Pancreas (tissue), 10 donors: ENCODE measurements around the gene NHERF2. TPM values are rescaled to one million over a fixed set of nuclear protein-coding genes. Genes with fewer than 3 reads are reported as not detected.

Experiments
- ATAC-seq, 4 donors: fragments of 200-7000 bp; cut with Tn5 transposase; one replicate each; pipeline versions ENCODE4 v1.8.0 to v1.9.1; 2020; ENCODE audit warnings: mild to moderate bottlenecking in 4 of 4, moderate library complexity in 4 of 4
- DNase-seq, 6 donors: peaks; one replicate each; pipeline ENCODE4 v3.0.0-alpha.2; 2020
- FAIRE-seq: peaks from 2 replicates; lab custom pipeline; 2012; peaks lifted over from hg19 to GRCh38; lab: Jason Lieb, UNC
- H3K27ac ChIP-seq, 4 donors: fragments of 200-600 bp; sonication (generic); 1 replicate in 3 of 4; 2 replicates in 1 of 4; pipeline versions ENCODE4 v1.5.0 to v1.8.0; 2020
- H3K27me3 ChIP-seq, 4 donors: fragments of 200-600 bp; one replicate each; pipeline ENCODE4 v1.8.0; 2021
- H3K36me3 ChIP-seq, 3 donors: fragments of 200-600 bp; sonication (generic) in 1 of 3; one replicate each; pipeline versions ENCODE4 v1.5.0 to v1.8.0; 2020 to 2021
- H3K4me1 ChIP-seq, 3 donors: fragments of 200-600 bp; one replicate each; pipeline ENCODE4 v1.8.0; 2021
- H3K4me3 ChIP-seq, 4 donors: fragments of 200-600 bp; sonication (generic) in 2 of 4; one replicate each; pipeline versions ENCODE4 v1.5.0 to v1.8.0; 2020 to 2021
- H3K9me3 ChIP-seq, 4 donors: fragments of 200-600 bp; one replicate each; pipeline ENCODE4 v1.8.0; 2021
- CTCF ChIP-seq, 4 donors: fragments of 200-600 bp; sonication (generic) in 3 of 4; IDR thresholded peaks; one replicate each; pipeline versions ENCODE4 v1.5.0 to v1.8.0; 2021; ENCODE audit warnings: antibody characterized with exemption in 4 of 4
- WGBS, 2 donors: extraction: QIAGEN DNeasy Blood & Tissue Kit; methylation state at CpG; one replicate each; pipeline ENCODE4 v1.1.7; 2013; 5-methylcytosine and 5-hydroxymethylcytosine counted together
- intact Hi-C, 3 donors: fragments of 100-400 bp; cut with DNase I; formaldehyde crosslinking; loops; one replicate each; pipeline versions ENCODE4 v1.11.1 to v1.14.2; 2022
- polyA plus RNA-seq, 2 donors: library from polyadenylated mRNA; stranded (reverse); fragments of 200-250 nt; gene quantifications; one replicate each; pipeline ENCODE4 v1.2.3, GENCODE V29; 2013
- total RNA-seq, 6 donors: library from RNA; stranded (reverse); fragmentation: NEBNext Ultra II Directional in 4 of 6; extraction: Animal tissue kit (Norgen Biotek cat#: 25700) in 4 of 6; gene quantifications; one replicate each; pipeline versions ENCODE4 v1.2.1 to v1.2.4, GENCODE V29; 2021 to 2023
- donor health status: healthy with polysubstance abuse.
- donor health status: DM: no; HTN: no; CAD: no; lungs with moderate emphysema.
- donor health status: DM: no; HTN: no; CAD: no.
- donor health status: control.
- donor health status: control.
- donor health status: Bipolar disorder and iron deficiency.
- donor health status: DM: yes; HTN: yes; CAD: no.
- donor health status: DM: no; HTN: no; CAD: no.
- donor health status: DM: no; HTN: no; CAD: no.
- donor health status: DM: yes; HTN: yes; CAD: no.

Gene NHERF2
- total and polyA plus RNA-seq, 8 donors = 14.7 to 144 (median 26.3) TPM

GRCh38 chr16:2078096-2078495 lies 51.4 kb downstream of the NHERF2 start:
- WGBS, 2 donors = 94 to 96% methylated on average over 7 of the region's 7 CpGs
- DNase-seq (peak in 2 of 6 donors; percentile 26 to 63), FAIRE-seq (no peak), ATAC-seq (no peak)
- Histone ChIP-seq H3K27me3 (no peaks in the 10 kb centered on the region), H3K4me1 (peaks cover 0 to 8% (median 0%) of the 10 kb centered on the region in 3 donors), H3K27ac (no peak overlapping the region), H3K36me3 (peaks cover 0 to 40% (median 3%) of the 10 kb centered on the region in 3 donors), H3K9me3 (no peaks in the 10 kb centered on the region), H3K4me3 (no peak overlapping the region)
- intact Hi-C loops = no loop called here
- no peak for TF ChIP-seq CTCF (IDR thresholded peaks at IDR 0.05)

- TF ChIP-seq CTCF (IDR thresholded peaks at IDR 0.05) = no peak
- Histone ChIP-seq H3K36me3 (peaks cover 0 to 34% (median 3%) of the 10 kb centered on the region in 3 donors), H3K4me1 (peaks cover 0 to 8% (median 0%) of the 10 kb centered on the region in 3 donors), H3K4me3 (no peak overlapping the region), H3K27ac (no peak overlapping the region), H3K27me3 (no peaks in the 10 kb centered on the region), H3K9me3 (no peaks in the 10 kb centered on the region)
- no peak for ATAC-seq
- 94 to 95% methylated on average over 23 of the region's 23 CpGs for WGBS, 2 donors
- no peak for FAIRE-seq
- intact Hi-C loops = no loop called here
- DNase-seq = peak in 2 of 6 donors; percentile 14 to 57
Measured at GRCh38 chr16:2078691-2079090, 52.0 kb downstream of the NHERF2 start.

GRCh38 chr16:2079311-2079800 lies 52.7 kb downstream of the NHERF2 start:
- peak in 2 of 6 donors; percentile 27 to 64 for DNase-seq
- Histone ChIP-seq H3K27ac (no peak overlapping the region), H3K36me3 (peaks cover 0 to 30% (median 3%) of the 10 kb centered on the region in 3 donors), H3K27me3 (no peaks in the 10 kb centered on the region), H3K4me1 (peaks cover 0 to 8% (median 0%) of the 10 kb centered on the region in 3 donors), H3K9me3 (no peaks in the 10 kb centered on the region), H3K4me3 (no peak overlapping the region)
- ATAC-seq = no peak
- FAIRE-seq = no peak
- intact Hi-C loops = no loop called here
- 95 to 96% methylated on average over 30 of the region's 30 CpGs for WGBS, 2 donors
- no peak for TF ChIP-seq CTCF (IDR thresholded peaks at IDR 0.05)

- DNase-seq (peak in 2 of 6 donors; percentile 29 to 64), FAIRE-seq (no peak), ATAC-seq (no peak)
- WGBS, 2 donors = 93% methylated on average over 15 to 16 of the region's 16 CpGs
- Histone ChIP-seq H3K4me1 (peaks cover 0 to 8% (median 0%) of the 10 kb centered on the region in 3 donors), H3K36me3 (peaks cover 0 to 30% (median 3%) of the 10 kb centered on the region in 3 donors), H3K27ac (no peak overlapping the region), H3K4me3 (no peak overlapping the region), H3K27me3 (no peaks in the 10 kb centered on the region), H3K9me3 (no peaks in the 10 kb centered on the region)
- no peak for TF ChIP-seq CTCF (IDR thresholded peaks at IDR 0.05)
- intact Hi-C loops = no loop called here
Measured at GRCh38 chr16:2079991-2080390, 53.3 kb downstream of the NHERF2 start.
